Motor neuron (in vitro differentiated cells): ENCODE data around the gene VWDE. TPM values are rescaled to one million over a fixed set of nuclear protein-coding genes. Genes with fewer than 3 reads are reported as not detected.

Experiments used
- ATAC-seq, 8 experiments: fragments of 200-7000 bp; cut with Tn5 transposase; replicated peaks in 6 of 8; 2 replicates each; pipeline ENCODE4 v1.8.0; 2021; ENCODE audit warnings: mild to moderate bottlenecking in 8 of 8, moderate library complexity in 8 of 8
- H3K27ac ChIP-seq, 2 donors: fragments of 250-450 bp; sonication (Bioruptor Pico); 2 replicates each; pipeline ENCODE4 v1.9.0; 2021; ENCODE audit warnings: antibody characterized with exemption in 2 of 2, mild to moderate bottlenecking in 2 of 2, moderate library complexity in 1 of 2
- H3K4me1 ChIP-seq, 2 donors: fragments of 250-450 bp; sonication (Bioruptor Pico); replicated peaks in 1 of 2; 2 replicates each; pipeline ENCODE4 v1.6.1; 2021; ENCODE audit warnings: antibody characterized with exemption in 2 of 2, mild to moderate bottlenecking in 2 of 2, moderate library complexity in 1 of 2
- H3K4me3 ChIP-seq, 5 donors: fragments of 250-450 bp; sonication (Bioruptor Pico); 2 replicates each; pipeline ENCODE4 v1.9.0; 2021; ENCODE audit warnings: antibody characterized with exemption in 5 of 5, mild to moderate bottlenecking in 5 of 5, moderate library complexity in 4 of 5
- WGBS, 10 experiments: fragments of 450-650 bp; shearing (Covaris generic); methylation state at CpG; one replicate each; pipeline ENCODE4 v1.0.0; 2022; 5-methylcytosine and 5-hydroxymethylcytosine counted together
- in situ Hi-C, 9 experiments: fragments of 400-800 bp; cut with MboI; loops; one replicate each; pipeline ENCODE4 v1.15.0; 2021; ENCODE audit warnings: low sequenced_read_pairs in 9 of 9, low pct_unique_long_range_greater_than_20kb in 2 of 9; ENCODE audit not compliant: unreplicated experiment in 9 of 9
- total RNA-seq, 8 experiments: library from RNA; unstranded; fragments of 300-600 nt; gene quantifications; 2 replicates each; pipeline versions ENCODE4 v1.2.3 to v1.2.4, GENCODE V29; 2022

Gene VWDE
- total RNA-seq, 8 experiments from 2014 or later: 0.16 to 1.4 (median 0.82) TPM; not detected in 1

DNA sequence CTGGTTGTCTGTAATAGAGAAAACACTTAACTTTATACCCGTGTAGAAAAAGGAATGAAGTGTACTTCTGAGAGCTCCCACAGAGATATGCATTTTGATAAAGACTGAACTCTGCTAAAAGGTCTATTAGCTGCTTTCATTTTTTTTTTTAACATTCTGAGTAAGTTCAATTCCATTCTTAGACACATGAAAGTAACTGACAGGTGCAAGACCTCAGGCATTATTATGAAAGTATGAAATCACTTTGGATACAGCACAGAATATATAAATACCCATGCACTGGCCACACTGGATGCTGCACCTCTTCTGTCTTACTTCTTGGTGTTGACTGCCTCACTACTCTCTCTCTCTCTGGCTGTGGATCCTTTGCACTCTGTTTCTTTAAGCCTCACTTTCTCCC, 46.2 kb downstream of the VWDE start:
- H3K4me3 ChIP-seq: no peak overlapping the region
- in situ Hi-C loops: no loop called here
- ATAC-seq: peak in 1 of 8 experiments; percentile 24
- WGBS, 10 experiments: 0 to 91% (median 55%) methylated on average over 1 of the region's 1 CpG; no CpG with 5 or more reads in 1 of the 10 experiments
- H3K27ac ChIP-seq: no peak overlapping the region
- no peaks in the 10 kb centered on the region for H3K4me1 ChIP-seq

DNA sequence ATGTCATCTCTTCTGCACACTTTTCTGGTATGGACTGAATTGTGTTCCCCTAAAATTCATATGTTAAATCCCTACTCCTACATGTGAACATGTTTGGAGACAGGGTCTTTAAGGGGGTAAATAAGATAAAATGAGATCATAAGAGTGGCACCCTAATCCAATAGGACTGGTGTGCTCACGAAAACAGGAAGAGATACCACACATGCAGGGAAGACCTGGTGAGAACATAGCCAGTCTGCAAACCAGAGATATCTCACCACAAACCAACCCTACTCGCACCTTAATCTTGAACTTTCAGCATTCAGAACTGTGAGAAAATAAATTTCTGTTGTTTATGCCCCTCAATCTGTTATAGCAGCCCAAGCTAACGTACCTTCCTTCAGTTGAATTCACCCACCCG, 51.8 kb downstream of the VWDE start:
- WGBS, 10 experiments: 5 to 100% (median 84%) methylated on average over 1 to 4 of the region's 4 CpGs; no CpG with 5 or more reads in 1 of the 10 experiments
- in situ Hi-C loops: no loop called here
- ATAC-seq: no peak

DNA sequence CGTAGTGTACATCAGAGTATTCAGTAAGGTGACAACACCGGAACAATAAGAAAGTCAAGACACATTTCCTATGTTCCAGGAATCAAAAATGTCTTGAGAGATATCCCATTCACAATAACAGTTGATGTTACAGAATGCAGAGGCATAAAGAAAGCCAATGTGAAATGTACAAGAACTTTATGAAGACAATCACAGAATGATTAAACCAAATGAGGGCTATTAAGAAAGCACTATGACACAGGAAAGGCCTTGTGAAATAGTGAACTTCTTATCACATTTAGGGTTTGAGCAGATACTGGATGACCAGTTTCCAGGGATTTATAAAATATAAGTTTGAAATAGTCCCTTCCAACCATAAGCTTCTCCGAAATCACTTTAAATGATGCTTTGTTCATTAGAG, 52.7 kb downstream of the VWDE start:
- Histone ChIP-seq H3K27ac (no peak overlapping the region), H3K4me1 (no peaks in the 10 kb centered on the region), H3K4me3 (no peak overlapping the region)
- in situ Hi-C loops: no loop called here
- no peak for ATAC-seq
- 39 to 100% (median 88%) methylated on average over 2 to 3 of the region's 3 CpGs for WGBS, 10 experiments

More for the DNA sequence above, 51.8 kb downstream of the VWDE start:
- Histone ChIP-seq H3K4me1 (no peaks in the 10 kb centered on the region), H3K4me3 (no peak overlapping the region), H3K27ac (no peak overlapping the region)

DNA sequence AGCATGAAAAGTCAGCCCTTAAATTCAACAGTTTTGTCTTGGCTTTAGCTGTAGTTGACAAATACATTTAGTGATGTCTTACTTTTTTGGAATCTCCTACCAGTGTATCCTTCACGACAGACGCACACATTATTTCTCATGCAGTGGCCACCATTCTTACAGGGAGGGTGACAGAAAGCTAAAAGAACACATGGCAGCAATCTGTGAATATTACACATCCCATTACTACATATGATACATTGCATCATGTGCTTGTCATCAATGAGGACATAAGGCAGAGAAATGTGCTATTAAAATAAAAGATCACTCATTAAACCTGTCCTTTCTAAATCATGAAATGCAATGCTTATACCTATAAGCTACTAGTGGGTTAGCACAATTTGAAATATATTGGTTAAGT, 66.6 kb downstream of the VWDE start:
- 0 to 100% (median 23%) methylated on average over 1 to 2 of the region's 2 CpGs; no CpG with 5 or more reads in 6 of the 10 experiments for WGBS, 10 experiments
- in situ Hi-C loops: loop anchor here in 1 of 9 experiments (25.0 kb wide), 1 partner anchor 900 kb away; no protein-coding TSS in a partner anchor
- Histone ChIP-seq H3K4me3 (no peak overlapping the region), H3K27ac (no peak overlapping the region), H3K4me1 (peaks cover 0 to 3% of the 10 kb centered on the region in 2 donors)
- peak in 5 of 8 experiments; percentile 32 to 78 (median 67) for ATAC-seq

DNA sequence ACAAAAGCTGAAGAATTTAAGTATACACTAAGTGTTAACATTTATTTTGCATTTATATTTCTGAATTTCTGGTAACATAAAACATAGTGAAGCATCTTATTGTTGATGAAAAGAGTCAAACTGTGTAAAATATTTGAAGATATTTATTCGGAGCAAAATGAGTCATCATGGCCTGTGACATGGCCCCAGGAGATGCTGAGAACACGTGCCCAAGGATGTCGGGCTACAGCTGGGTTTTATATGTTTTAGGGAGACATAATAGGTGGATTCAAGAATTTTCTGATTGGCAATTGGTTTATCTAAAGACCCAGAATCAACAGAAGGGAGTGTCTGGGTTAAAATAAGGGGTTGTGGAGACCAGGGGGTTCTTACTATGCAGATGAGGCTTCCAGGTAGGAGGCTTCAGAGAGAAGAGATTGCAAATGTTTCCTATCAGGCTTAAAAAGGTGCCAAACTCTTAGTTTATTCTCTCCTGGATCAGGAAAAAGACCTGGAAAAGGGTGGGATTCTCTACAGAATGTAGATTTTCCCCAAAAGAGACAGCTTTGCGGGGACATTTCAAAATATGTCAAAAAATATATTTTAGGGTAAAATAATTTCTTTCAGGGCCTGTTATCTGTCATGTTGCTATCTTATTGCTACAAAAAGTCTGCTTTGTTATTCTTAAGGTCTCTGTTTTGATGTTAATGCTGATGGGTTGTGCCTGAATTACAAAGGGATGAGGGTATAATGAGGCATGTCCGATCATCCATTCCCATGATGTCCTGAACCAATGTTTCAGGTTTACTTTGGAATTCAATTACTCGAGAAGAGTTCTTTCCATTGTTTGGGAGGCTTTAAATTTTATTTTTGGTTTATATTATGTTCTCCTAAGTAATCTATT, 74.5 kb downstream of the VWDE start:
- 0 to 63% (median 29%) methylated on average over 1 to 6 of the region's 6 CpGs for WGBS, 10 experiments
- ATAC-seq: no peak
- H3K4me3 ChIP-seq: no peak overlapping the region
- H3K27ac ChIP-seq: no peak overlapping the region
- H3K4me1 ChIP-seq: peaks cover 0 to 3% of the 10 kb centered on the region in 2 donors
- in situ Hi-C loops: loop anchor here in 4 of 9 experiments (10.0 to 25.0 kb wide), 3 partner anchors 264 to 892 kb away; partner anchors contain the start of gene THSD7A (in 1 of the 4)

DNA sequence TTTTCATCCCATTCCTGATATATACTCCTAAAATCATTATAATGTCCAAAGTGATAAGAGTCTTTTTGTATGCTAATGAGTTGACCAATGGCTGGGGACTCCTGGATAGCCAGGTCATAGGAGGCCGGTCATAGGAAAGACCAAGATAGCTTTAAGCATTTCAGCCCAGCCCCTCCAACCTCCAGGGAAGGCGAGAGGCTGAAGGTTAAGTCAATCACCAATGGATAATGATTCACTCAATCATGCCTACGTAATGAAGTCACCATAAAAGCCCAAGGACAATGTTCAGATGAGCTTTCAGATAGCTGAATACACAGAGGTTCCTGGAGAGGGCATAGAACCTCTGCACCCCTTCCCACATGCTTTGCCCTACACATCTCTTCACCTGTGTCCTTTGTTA, 75.7 kb downstream of the VWDE start:
- Histone ChIP-seq H3K4me1 (peaks cover 0 to 3% of the 10 kb centered on the region in 2 donors), H3K4me3 (no peak overlapping the region), H3K27ac (no peak overlapping the region)
- in situ Hi-C loops: loop anchor here in 4 of 9 experiments (10.0 to 25.0 kb wide), 3 partner anchors 263 to 891 kb away; partner anchors contain the start of gene THSD7A (in 1 of the 4)
- ATAC-seq: no peak
- WGBS, 10 experiments: 0 to 100% (median 86%) methylated on average over 1 to 3 of the region's 3 CpGs; no CpG with 5 or more reads in 3 of the 10 experiments

DNA sequence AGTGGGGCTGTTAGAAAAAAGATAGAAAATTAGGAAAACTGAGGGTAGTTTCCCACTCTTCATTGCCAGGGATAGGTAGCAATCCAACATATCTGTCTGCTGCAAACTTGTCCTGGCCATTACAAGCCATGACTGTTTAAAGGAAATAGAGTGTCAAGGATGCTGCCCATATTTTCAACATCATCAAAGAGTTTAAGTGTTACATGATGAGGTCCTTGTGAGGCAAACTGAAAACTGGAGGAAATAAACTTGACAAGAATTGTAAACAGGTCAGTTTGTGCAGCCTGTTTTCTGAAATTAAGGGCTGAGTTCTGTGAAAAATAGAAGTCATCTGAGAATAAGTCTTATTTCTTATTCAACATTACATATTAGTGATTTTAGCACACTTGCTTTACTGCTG, 78.0 kb downstream of the VWDE start:
- in situ Hi-C loops: loop anchor here in 4 of 9 experiments (10.0 to 25.0 kb wide), 3 partner anchors 261 to 888 kb away; partner anchors contain the start of gene THSD7A (in 1 of the 4)
- ATAC-seq: no peak
- H3K27ac ChIP-seq: no peak overlapping the region
- H3K4me1 ChIP-seq: peaks cover 0 to 12% of the 10 kb centered on the region in 2 donors
- no peak overlapping the region for H3K4me3 ChIP-seq

DNA sequence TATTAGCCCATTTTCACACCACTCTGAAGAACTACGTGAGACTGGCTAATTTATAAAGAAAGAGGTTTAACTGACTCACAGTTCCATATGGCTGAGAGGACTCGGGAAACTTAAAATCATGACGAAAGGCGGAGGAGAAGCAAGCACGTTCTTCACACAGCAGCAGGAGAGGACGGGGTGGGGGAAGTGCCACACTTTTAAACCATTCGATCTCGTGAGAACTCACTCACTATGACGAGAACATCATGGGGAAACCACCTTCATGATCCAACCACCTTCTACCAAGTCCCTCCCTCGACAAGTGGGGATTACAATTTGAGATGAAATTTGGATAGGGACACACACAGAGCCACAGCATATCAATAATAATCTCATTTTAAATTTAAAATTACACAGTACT, 80.2 kb downstream of the VWDE start:
- 15 to 100% (median 75%) methylated on average over 2 to 10 of the region's 10 CpGs for WGBS, 10 experiments
- in situ Hi-C loops: loop anchor here in 6 of 9 experiments (10.0 to 25.0 kb wide), 5 partner anchors 259 to 911 kb away; partner anchors contain the start of gene THSD7A (in 2 of the 6)
- no peak overlapping the region for H3K27ac ChIP-seq
- peaks cover 4 to 14% of the 10 kb centered on the region in 2 donors for H3K4me1 ChIP-seq
- no peak overlapping the region for H3K4me3 ChIP-seq
- ATAC-seq: peak in 1 of 8 experiments; percentile 69

DNA sequence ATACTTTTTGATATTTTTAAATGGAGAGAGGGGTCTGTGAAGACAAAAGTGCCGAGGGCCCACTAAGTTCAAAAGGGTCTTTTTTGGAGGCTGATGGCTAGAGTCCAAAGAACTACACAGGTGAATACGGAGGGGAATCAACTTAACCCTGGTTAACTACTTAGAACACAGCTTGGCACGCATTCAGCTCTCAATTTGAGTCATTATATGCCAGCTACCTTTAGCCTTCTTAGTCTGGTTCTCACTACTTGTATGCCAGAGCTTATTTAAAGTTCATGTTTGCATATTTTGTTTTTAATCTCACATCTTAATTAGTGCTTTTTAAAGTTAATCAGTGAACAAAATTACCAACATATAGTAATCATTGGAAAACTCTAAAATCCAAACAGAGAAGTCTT, 80.8 kb downstream of the VWDE start:
- in situ Hi-C loops: loop anchor here in 6 of 9 experiments (10.0 to 25.0 kb wide), 5 partner anchors 258 to 911 kb away; partner anchors contain the start of gene THSD7A (in 2 of the 6)
- no peak overlapping the region for H3K27ac ChIP-seq
- H3K4me1 ChIP-seq: peaks cover 4 to 14% of the 10 kb centered on the region in 2 donors
- no peak overlapping the region for H3K4me3 ChIP-seq
- no peak for ATAC-seq
- 17 to 100% (median 80%) methylated on average over 1 to 3 of the region's 3 CpGs; no CpG with 5 or more reads in 1 of the 10 experiments for WGBS, 10 experiments

DNA sequence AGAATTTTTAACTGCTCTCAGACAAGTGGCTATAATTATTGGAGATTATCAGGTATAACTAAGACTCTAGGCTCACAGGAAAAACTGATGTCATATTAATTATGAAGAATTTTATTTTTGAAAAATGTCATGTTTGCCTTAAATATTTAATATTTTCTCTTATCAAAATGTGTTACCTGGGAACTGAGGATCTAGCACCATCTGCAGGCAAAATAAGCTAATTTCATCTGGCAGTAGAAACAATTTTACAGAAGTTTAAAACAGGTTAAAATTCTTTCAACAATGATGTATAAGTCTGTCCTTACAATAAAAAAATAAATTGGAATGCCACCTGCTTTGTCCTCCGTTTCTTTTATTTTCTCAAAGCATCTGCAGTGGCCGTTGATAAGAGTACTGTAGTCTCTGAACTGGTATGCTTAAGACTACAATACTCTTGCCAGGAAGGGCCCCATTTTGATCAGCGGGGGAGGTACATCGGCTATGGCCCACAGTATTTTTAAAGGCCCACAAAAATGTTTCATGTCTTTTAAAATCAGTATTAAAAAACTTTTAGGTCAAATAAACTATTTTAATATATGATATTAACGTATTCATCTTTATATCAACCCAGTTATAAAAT, 81.3 kb downstream of the VWDE start:
- whole genome bisulfite sequencing, 10 experiments: 6 to 74% (median 51%) methylated on average over 3 to 5 of the region's 5 CpGs
- no peak overlapping the region for H3K4me3 ChIP-seq
- H3K27ac ChIP-seq: no peak overlapping the region
- in situ Hi-C loops: loop anchor here in 6 of 9 experiments (10.0 to 25.0 kb wide), 5 partner anchors 258 to 910 kb away; partner anchors contain the start of gene THSD7A (in 2 of the 6)
- peaks cover 4 to 14% of the 10 kb centered on the region in 2 donors for H3K4me1 ChIP-seq
- ATAC-seq: no peak

DNA sequence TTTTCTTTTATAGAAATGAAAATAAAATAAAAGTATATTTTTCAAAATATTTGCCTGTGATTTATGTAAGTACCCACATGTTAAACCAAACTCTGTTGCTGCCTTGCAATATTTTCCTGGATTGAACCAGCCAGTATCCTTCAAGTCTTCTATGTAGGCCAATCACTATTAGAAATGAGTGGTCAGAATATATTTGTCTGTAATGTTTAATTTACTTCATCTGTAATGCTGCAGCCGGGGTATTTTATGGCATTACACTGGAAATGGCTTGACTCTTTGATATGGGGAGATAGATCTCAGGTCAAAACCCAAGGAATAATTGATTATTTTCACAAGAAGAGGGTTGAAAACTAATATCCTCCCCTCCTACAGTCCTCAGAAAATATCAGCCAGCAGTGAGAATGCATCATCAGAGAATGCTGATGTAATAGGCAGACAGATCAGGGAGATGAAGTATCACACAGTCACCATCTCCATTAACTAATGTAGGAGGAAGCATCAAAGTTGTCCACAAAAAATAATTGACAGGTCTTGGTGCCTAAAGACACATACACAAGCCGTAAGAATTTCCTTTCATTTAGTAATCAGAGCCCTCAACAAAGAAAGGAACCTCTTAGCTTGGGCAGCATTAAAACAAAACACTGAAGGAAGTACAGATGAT, 82.5 kb downstream of the VWDE start:
- Histone ChIP-seq H3K27ac (peak overlapping the region in 1 of 2 donors; percentile 7), H3K4me3 (no peak overlapping the region), H3K4me1 (peaks cover 4 to 14% of the 10 kb centered on the region in 2 donors)
- peak in 6 of 8 experiments; percentile 23 to 99 (median 90) for ATAC-seq
- in situ Hi-C loops: loop anchor here in 6 of 9 experiments (10.0 to 25.0 kb wide), 5 partner anchors 256 to 909 kb away; partner anchors contain the start of gene THSD7A (in 2 of the 6)
- WGBS, 10 experiments: 44 to 100% (median 61%) methylated on average over 1 to 2 of the region's 2 CpGs; no CpG with 5 or more reads in 2 of the 10 experiments
